ENCODE data around the gene SAFB. TPM values are rescaled to one million over a fixed set of nuclear protein-coding genes. Genes with fewer than 3 reads are reported as not detected.

Gene SAFB
- total RNA-seq, 1 donor from 2014 or later = 57.9 TPM

GRCh38 chr19:5617080-5617479 is 5.8 kb upstream of the SAFB start:
- Histone ChIP-seq H4K20me1 (ENCODE audit: low read depth) (peaks cover 25% of the 10 kb centered on the region), H3K4me2 (no peak overlapping the region), H3F3A (ENCODE audit: low read depth) (peaks cover 3% of the 10 kb centered on the region), H3K79me2 (ENCODE audit: low read depth) (peaks cover 55% of the 10 kb centered on the region), H3K9ac (no peak overlapping the region), H2AFZ (replicated peaks) (no peak overlapping the region), H3K36me3 (peaks cover 12% of the 10 kb centered on the region), H3K27ac (no peak overlapping the region), H3K4me3 (no peak overlapping the region), H3K27me3 (no peaks in the 10 kb centered on the region), H3K4me1 (peaks cover 13% of the 10 kb centered on the region), H3K9me3 (ENCODE audit: low read depth) (no peaks in the 10 kb centered on the region)
- TF ChIP-seq EZH2 (IDR thresholded peaks at IDR 0.05) (no peak), CTCF (IDR thresholded peaks at IDR 0.05) (no peak), EZH2phosphoT487 (IDR thresholded peaks at IDR 0.05) (no peak)
- peaks cover 44% of the 10 kb centered on the region for H3K36me3 Mint-ChIP-seq
- H3K27me3 Mint-ChIP-seq (ENCODE audit: insufficient read depth, low read depth) = peaks cover 7% of the 10 kb centered on the region
- H3K27ac Mint-ChIP-seq = no peak overlapping the region
- H3K4me1 Mint-ChIP-seq = peaks cover 16% of the 10 kb centered on the region
- H3K4me3 Mint-ChIP-seq = no peak overlapping the region
- no peaks in the 10 kb centered on the region for H3K9me3 Mint-ChIP-seq
- DNase-seq (ENCODE audit: low spot score) = no peak

- Histone ChIP-seq H3K9me3 (ENCODE audit: low read depth) (no peaks in the 10 kb centered on the region), H3K79me2 (ENCODE audit: low read depth) (peaks cover 67% of the 10 kb centered on the region), H2AFZ (replicated peaks) (no peak overlapping the region), H3K27ac (no peak overlapping the region), H3K4me3 (no peak overlapping the region), H3K4me1 (peaks cover 13% of the 10 kb centered on the region), H3K9ac (no peak overlapping the region), H3K27me3 (no peaks in the 10 kb centered on the region), H3F3A (ENCODE audit: low read depth) (no peaks in the 10 kb centered on the region), H3K4me2 (no peak overlapping the region), H4K20me1 (ENCODE audit: low read depth) (peaks cover 25% of the 10 kb centered on the region), H3K36me3 (peaks cover 12% of the 10 kb centered on the region)
- no peaks in the 10 kb centered on the region for H3K9me3 Mint-ChIP-seq
- peaks cover 40% of the 10 kb centered on the region for H3K36me3 Mint-ChIP-seq
- peaks cover 10% of the 10 kb centered on the region for H3K27me3 Mint-ChIP-seq (ENCODE audit: insufficient read depth, low read depth)
- DNase-seq (ENCODE audit: low spot score) = no peak
- no peak overlapping the region for H3K27ac Mint-ChIP-seq
- TF ChIP-seq CTCF (IDR thresholded peaks at IDR 0.05) (no peak), EZH2 (IDR thresholded peaks at IDR 0.05) (no peak), EZH2phosphoT487 (IDR thresholded peaks at IDR 0.05) (no peak)
- H3K4me3 Mint-ChIP-seq = no peak overlapping the region
- peaks cover 20% of the 10 kb centered on the region for H3K4me1 Mint-ChIP-seq
Measured at GRCh38 chr19:5618591-5618990, 4.3 kb upstream of the SAFB start.

- peaks cover 28% of the 10 kb centered on the region for H3K4me1 Mint-ChIP-seq
- H3K27me3 Mint-ChIP-seq (ENCODE audit: insufficient read depth, low read depth) = peaks cover 10% of the 10 kb centered on the region
- Histone ChIP-seq H2AFZ (replicated peaks) (no peak overlapping the region), H3F3A (ENCODE audit: low read depth) (peaks cover 4% of the 10 kb centered on the region), H3K4me3 (no peak overlapping the region), H3K79me2 (ENCODE audit: low read depth) (peaks cover 80% of the 10 kb centered on the region), H3K4me2 (no peak overlapping the region), H3K27me3 (no peaks in the 10 kb centered on the region), H4K20me1 (ENCODE audit: low read depth) (peaks cover 38% of the 10 kb centered on the region), H3K9me3 (ENCODE audit: low read depth) (no peaks in the 10 kb centered on the region), H3K9ac (no peak overlapping the region), H3K36me3 (peaks cover 12% of the 10 kb centered on the region), H3K27ac (no peak overlapping the region), H3K4me1 (peaks cover 22% of the 10 kb centered on the region)
- peaks cover 35% of the 10 kb centered on the region for H3K36me3 Mint-ChIP-seq
- peak overlapping the region; percentile 100 for H3K4me3 Mint-ChIP-seq
- no peak for TF ChIP-seq EZH2phosphoT487 (IDR thresholded peaks at IDR 0.05)
- TF ChIP-seq EZH2 (IDR thresholded peaks at IDR 0.05) = no peak
- no peak for TF ChIP-seq CTCF (IDR thresholded peaks at IDR 0.05)
- no peak overlapping the region for H3K27ac Mint-ChIP-seq
- no peaks in the 10 kb centered on the region for H3K9me3 Mint-ChIP-seq
- DNase-seq (ENCODE audit: low spot score) = no peak
Measured at GRCh38 chr19:5619946-5620345, 2.9 kb upstream of the SAFB start.

All from neural progenitor cell (in vitro differentiated cells).